RKO (cell line): ENCODE results near the gene LIX1L.

Experiments
- DNase-seq: peaks from one replicate; pipeline ENCODE4 v3.0.0-alpha.2; 2016; ENCODE audit warnings: low spot score

LIX1L gene

GRCh38 chr1:145963265-145964019 is 5.6 kb upstream of the LIX1L start:
- DNase-seq, result peak; percentile 82

- DNase-seq, result peak; percentile 54
Measured at GRCh38 chr1:145962157-145963102, 4.6 kb upstream of the LIX1L start.

DNA sequence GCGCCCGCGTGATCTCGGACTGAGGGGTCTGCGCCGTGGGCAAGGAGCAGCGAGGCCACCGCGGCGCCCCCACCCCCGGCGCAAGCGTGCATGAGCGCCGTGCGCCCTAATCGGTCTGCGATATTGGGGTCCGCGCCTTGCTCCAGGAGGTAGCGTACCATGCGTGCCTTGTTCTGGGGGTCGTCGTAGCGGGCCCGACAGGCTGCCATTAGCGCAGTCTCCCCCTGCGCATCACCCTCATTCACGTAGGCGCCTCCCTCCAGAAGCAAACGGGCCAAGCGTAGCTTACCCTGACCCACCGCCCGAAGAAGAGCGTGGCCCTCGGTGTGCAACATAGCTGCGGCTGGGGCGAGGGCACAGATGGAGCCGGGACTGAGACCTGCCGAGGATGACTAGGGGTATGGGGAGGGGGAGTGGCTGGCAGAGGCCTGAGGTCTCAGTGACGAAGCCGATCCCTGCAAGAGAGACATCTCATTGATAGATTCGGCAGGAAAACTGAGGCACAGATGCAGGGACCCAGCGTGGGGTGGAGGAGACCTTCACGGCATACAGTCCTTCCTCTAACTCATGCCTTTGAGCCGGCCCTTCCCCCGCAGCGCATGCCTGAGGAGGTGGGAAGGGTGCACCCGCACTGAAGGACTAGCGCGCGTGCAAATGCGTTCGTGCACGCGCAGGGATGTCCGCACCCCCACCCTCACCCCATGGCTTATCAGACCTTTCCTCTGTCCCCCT is 3.8 kb upstream of the LIX1L start:
- no peak for DNase-seq

DNA sequence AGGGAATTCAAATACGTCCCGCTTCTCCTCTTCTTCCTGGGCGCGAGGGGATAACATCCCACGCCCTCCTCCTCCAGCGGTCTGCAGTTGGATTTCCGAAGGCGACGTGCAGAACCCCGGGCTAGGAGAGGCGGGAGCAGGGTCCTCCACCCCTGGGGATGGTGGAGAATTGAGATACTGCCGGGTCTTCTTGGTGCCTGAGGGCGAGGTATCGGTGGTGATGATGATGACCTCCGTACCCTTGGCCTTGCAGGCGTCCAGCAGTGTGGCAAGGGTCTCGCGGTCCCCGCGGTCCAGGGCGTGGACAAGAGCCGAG is 3.2 kb upstream of the LIX1L start:
- DNase-seq, result no peak

DNA sequence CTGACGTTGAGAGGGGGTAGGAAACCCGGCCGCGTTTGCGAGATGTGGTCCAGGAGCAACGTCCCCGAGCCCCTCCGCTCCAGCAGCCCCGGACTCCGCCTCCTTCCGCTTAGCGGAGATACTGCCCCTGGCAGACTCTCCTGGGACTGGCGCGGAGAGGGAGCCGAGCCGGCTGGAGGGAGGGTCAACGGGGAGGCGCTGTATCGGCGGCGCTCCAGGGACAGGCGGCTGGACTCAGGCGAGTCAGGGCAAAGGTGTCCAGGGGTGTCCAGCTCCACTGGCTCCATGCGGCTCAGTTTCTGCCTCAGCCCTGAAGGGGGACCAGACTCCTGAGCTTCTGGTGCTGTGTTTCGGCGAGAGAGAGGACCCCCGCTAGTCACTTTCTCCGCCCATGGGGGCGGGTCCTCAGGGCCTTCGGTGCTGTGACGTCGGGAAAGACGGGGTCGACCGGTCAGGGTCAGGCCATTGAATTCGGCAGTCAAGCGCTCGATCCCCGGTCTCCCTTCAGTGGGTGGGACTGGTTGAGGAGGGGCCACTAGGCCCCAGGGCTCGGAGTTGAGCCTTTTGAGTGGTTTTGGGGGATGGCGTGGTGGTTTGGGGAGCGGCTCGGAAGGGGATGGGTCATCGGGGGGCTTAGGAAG is 2.8 kb upstream of the LIX1L start:
- DNase-seq, result no peak

GRCh38 chr1:145959957-145960467 is 2.2 kb upstream of the LIX1L start:
- no peak for DNase-seq

DNA sequence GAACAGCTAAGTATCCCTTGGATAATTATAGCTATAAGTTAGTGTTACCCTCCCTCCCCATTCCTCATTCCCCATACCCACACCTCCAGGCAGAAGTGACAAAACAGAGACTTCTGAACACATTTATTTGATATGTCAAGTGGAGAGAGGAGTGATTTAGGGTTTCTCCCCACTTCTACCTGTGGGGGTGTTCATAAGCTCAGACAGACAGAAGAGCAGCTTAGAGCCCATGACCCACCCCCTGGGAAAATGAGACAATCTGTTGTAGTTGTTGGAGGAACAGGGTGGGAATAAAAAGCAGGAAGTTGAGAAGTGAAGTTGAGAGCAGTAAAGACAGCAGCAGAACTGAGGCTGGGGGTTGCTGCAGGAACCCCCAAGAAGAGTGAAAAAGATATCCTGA is 1.5 kb upstream of the LIX1L start:
- no peak for DNase-seq

- DNase-seq, result no peak
Measured at GRCh38 chr1:145958734-145959133, 917 bp upstream of the LIX1L start.

DNA sequence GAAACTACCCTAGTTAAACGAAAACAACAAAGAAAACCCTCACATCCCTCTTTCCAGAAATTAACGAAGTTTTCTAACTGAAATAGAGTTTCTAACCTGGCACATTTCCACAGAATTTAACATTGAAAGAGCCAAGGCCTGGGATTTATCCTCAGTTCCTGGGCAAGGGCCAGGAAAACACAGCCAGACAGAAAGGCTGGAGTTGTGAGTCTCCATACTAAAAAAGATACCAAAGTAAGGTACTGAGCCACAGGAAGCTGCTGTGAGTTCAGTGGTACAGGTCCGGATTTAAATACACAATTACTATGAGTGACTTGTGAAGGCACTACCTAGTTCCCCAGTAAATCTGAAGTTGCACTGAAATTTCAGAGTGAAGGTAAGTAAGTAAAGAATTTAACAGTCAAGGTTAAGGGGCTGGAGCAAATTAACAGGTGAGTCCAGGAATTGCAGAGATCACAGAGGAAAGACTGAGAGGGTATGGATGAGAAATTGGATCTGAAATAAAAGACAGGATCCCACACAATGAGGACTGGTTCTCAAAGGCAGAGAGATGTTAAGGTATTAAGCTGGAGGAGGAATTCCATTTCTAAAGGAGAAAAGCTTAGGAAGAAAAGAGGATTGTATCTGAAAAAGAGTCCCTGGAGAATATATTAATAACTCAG is 905 bp downstream of the LIX1L start:
- peak; percentile 55 for DNase-seq

GRCh38 chr1:145956361-145956760 is 1.5 kb downstream of the LIX1L start:
- no peak for DNase-seq

GRCh38 chr1:145955436-145955835 is 2.4 kb downstream of the LIX1L start:
- no peak for DNase-seq

DNA sequence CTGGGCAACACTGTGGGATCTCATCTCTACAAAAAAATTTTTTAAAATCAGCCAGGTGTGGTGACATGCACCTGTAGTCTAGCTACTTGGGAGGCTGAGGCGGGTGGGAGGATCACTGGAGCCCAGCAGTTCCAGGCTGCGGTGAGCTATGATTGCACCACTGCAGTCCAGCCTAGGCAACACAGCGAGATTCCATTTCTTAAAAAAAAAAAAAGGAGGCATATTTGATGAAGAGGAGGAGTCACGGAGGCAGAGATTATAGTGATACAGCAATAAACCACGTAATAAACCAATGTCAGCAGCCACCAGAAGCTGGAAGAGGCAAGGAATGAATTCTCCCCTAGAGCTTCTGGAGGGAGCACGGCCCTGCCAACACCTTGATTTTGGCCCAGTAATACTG is 4.0 kb downstream of the LIX1L start:
- DNase-seq, result no peak

- DNase-seq, result no peak
Measured at GRCh38 chr1:145952903-145953302, 4.9 kb downstream of the LIX1L start.

DNA sequence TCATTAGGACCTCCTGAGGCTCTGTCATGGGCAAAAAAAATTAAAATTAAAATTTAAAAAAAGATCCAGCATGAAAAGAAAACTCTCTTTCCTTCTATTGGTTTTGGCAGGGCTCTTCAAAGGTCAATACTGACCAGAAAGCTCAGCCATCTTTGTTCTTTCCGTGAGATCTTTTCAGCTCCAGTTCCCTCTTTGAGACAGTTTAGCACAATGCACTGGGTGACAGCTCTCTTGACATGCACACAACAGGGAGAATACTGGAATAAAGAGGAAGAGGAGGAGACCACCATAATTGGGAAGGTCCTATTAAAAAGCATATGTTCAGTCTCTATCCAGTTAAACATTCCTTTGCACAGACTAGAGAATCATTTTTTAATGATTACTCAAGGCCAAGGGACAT is 6.3 kb downstream of the LIX1L start:
- DNase-seq, result no peak

DNA sequence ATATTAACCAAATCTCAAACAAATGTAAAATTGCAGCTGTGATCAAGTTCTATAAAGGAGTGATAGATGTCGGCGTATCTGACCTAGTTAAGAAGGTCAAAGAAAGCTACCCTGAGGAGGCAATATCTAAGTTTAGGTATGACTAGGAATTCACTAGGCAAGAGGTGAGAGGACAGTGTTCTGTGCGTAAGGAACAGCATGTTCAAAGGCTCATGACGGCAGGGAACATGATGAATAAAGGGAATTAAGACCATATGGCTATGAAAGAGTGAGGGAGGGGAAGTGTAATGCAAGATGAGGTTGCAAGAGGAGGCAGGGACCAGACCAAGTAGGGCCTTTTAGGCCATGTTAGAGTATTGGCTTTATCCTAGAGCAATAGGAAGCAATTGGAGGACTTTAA is 8.6 kb downstream of the LIX1L start:
- no peak for DNase-seq

GRCh38 chr1:145947551-145947950 is 10.3 kb downstream of the LIX1L start:
- DNase-seq, result no peak

DNA sequence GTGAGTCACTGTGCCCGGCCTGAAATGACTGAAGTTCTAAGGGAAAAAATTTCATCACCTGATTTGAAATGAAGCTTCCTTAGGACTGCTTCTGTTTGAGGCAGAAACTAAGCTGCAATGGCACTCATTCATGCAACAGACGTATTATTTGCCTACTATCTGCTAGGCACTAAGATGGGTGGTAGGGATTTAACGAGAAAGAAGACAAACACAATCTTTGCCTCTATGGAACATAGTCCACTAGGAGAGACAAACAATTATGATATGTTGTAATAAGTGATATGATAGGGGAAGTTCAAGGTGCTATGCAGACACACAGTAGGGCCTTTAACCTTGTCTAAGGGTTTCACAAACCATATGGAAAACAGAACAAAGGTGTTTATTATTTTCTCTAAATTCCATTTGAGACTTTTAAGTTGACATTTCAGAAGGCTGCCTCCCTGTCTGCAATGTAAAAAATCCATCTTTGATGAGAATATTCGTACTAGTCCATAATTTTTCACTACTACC is 11.3 kb downstream of the LIX1L start:
- no peak for DNase-seq

GRCh38 chr1:145944532-145944931 is 13.3 kb downstream of the LIX1L start:
- no peak for DNase-seq

- DNase-seq, result no peak
Measured at GRCh38 chr1:145942871-145943270, 14.9 kb downstream of the LIX1L start.

DNA sequence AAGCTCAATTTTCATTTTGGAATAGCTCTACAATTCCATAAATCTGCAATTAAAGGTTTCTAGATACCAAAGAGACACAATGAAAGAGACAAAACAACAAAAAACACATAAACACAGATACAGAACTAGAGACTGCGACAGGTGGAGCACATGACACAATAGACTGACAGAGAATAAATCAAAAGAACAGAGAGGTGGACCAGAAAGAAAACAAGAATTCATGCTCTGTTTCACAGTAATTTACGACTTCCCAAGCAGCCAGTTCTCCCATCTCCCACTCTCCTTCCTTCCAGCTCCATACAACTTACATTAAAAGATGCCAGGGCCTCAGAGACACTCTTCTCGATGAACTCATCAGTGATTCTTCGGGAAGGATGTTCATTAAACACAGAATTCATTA is 15.4 kb downstream of the LIX1L start:
- DNase-seq, result no peak

DNA sequence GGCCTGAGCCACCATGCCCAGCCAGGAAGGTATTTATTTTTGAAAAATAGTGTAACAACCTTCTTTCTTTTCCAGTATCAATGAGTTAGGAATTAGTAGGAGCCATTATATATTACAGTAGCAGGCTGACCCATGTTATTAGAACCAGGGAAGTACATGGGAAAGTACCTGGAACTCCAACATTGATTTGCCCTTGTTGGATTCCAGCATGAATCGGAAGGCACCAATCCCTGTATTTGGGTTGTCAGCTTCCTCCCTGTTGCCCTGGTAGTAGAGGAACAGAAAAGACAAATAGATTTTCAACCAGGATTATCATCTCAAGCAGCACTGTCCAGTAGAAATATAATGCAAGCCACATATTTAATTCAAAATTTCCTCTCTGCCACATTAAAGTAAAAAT is 20.4 kb downstream of the LIX1L start:
- DNase-seq, result no peak
